ENCODE results near the gene CYLD. TPM values are rescaled to one million over a fixed set of nuclear protein-coding genes. Genes with fewer than 3 reads are reported as not detected.
A peak's percentile ranks its signal among the peaks of the same experiment; 100 is the strongest.

CYLD gene
- total RNA-seq, 1 donor from 2014 or later, result 30.7 TPM

- TF ChIP-seq CTCF (IDR thresholded peaks at IDR 0.05; ENCODE audit: unreplicated experiment), result no peak
- Mint-ChIP-seq H3K4me3 (ENCODE audit: unreplicated experiment) (no peak overlapping the region), H3K9me3 (ENCODE audit: unreplicated experiment) (peaks cover 2% of the 10 kb centered on the region), H3K27me3 (ENCODE audit: unreplicated experiment) (no peaks in the 10 kb centered on the region), H3K36me3 (ENCODE audit: low read depth, unreplicated experiment) (peaks cover 12% of the 10 kb centered on the region), H3K4me1 (ENCODE audit: unreplicated experiment) (peaks cover 4% of the 10 kb centered on the region), H3K27ac (ENCODE audit: unreplicated experiment) (no peak overlapping the region)
- no peak for DNase-seq (ENCODE audit: low spot score)
Observed at GRCh38 chr16:50761267-50761666, 19.4 kb downstream of the CYLD start.

- H3K4me3 Mint-ChIP-seq (ENCODE audit: unreplicated experiment), result no peak overlapping the region
- H3K36me3 Mint-ChIP-seq (ENCODE audit: low read depth, unreplicated experiment), result peaks cover 19% of the 10 kb centered on the region
- TF ChIP-seq CTCF (IDR thresholded peaks at IDR 0.05; ENCODE audit: unreplicated experiment), result no peak
- H3K27me3 Mint-ChIP-seq (ENCODE audit: unreplicated experiment), result no peaks in the 10 kb centered on the region
- no peak overlapping the region for H3K27ac Mint-ChIP-seq (ENCODE audit: unreplicated experiment)
- DNase-seq (ENCODE audit: low spot score), result no peak
- H3K4me1 Mint-ChIP-seq (ENCODE audit: unreplicated experiment), result peaks cover 4% of the 10 kb centered on the region
- peaks cover 6% of the 10 kb centered on the region for H3K9me3 Mint-ChIP-seq (ENCODE audit: unreplicated experiment)
Observed at GRCh38 chr16:50762241-50762640, 20.4 kb downstream of the CYLD start.

DNA sequence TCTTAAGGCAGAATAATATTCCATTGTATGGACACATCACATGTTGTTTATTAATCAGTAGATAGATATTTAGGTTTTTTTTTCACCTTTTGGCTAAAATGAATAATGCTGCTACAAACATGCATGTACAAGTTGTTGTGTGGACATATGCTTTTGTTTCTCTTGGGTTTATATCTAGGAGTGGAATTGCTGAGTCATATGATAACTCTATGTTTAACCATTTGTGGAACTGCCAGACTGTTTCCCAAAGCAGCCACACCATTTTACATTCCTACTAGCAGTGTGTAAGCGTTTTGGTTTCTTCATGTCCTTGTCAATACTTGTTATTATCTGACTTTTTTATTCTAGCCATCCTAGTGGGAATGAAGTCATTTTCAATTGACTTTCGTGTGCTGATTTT is 21.3 kb downstream of the CYLD start:
- Mint-ChIP-seq H3K36me3 (ENCODE audit: low read depth, unreplicated experiment) (peaks cover 19% of the 10 kb centered on the region), H3K4me1 (ENCODE audit: unreplicated experiment) (peaks cover 4% of the 10 kb centered on the region), H3K27me3 (ENCODE audit: unreplicated experiment) (no peaks in the 10 kb centered on the region), H3K4me3 (ENCODE audit: unreplicated experiment) (no peak overlapping the region), H3K9me3 (ENCODE audit: unreplicated experiment) (peaks cover 6% of the 10 kb centered on the region), H3K27ac (ENCODE audit: unreplicated experiment) (no peak overlapping the region)
- no peak for DNase-seq (ENCODE audit: low spot score)
- TF ChIP-seq CTCF (IDR thresholded peaks at IDR 0.05; ENCODE audit: unreplicated experiment), result no peak

GRCh38 chr16:50765260-50765659 is 23.4 kb downstream of the CYLD start:
- Mint-ChIP-seq H3K4me1 (ENCODE audit: unreplicated experiment) (peaks cover 4% of the 10 kb centered on the region), H3K27ac (ENCODE audit: unreplicated experiment) (no peak overlapping the region), H3K4me3 (ENCODE audit: unreplicated experiment) (no peak overlapping the region), H3K36me3 (ENCODE audit: low read depth, unreplicated experiment) (peaks cover 20% of the 10 kb centered on the region), H3K9me3 (ENCODE audit: unreplicated experiment) (peaks cover 6% of the 10 kb centered on the region), H3K27me3 (ENCODE audit: unreplicated experiment) (no peaks in the 10 kb centered on the region)
- DNase-seq (ENCODE audit: low spot score), result no peak
- TF ChIP-seq CTCF (IDR thresholded peaks at IDR 0.05; ENCODE audit: unreplicated experiment), result no peak

DNA sequence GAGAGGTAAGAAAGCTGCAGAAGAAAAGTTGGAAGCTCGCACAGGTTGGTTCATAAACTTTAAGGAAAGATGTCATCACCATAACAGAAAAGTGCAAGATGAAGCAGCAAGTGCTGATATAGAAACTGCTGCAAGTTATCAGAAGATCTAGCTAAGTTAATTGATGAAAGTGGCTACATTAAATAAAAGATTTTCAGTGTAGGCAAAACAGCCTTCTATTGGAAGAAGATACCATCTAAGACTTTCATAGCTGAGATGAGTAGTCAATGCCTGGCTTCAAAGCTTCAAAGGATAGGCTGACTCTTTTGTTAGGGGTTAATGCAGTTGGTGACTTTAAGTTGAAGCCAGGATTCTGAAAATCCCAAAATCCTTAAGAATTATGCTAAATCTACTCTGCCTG is 24.0 kb downstream of the CYLD start:
- DNase-seq (ENCODE audit: low spot score), result no peak
- TF ChIP-seq CTCF (IDR thresholded peaks at IDR 0.05; ENCODE audit: unreplicated experiment), result no peak
- Mint-ChIP-seq H3K9me3 (ENCODE audit: unreplicated experiment) (peaks cover 6% of the 10 kb centered on the region), H3K4me3 (ENCODE audit: unreplicated experiment) (peak overlapping the region; percentile 9), H3K27ac (ENCODE audit: unreplicated experiment) (no peak overlapping the region), H3K27me3 (ENCODE audit: unreplicated experiment) (no peaks in the 10 kb centered on the region), H3K4me1 (ENCODE audit: unreplicated experiment) (peaks cover 4% of the 10 kb centered on the region), H3K36me3 (ENCODE audit: low read depth, unreplicated experiment) (peaks cover 20% of the 10 kb centered on the region)
